GM18867 (cell line): ENCODE data around the gene PRRX1.

ENCODE experiments used
- ATAC-seq: cut with Tn5 transposase; IDR thresholded peaks from one replicate; pipeline ENCODE4 v1.9.1; 2021; ENCODE audit warnings: mild to moderate bottlenecking, moderate library complexity; ENCODE audit not compliant: unreplicated experiment

The PRRX1 gene

GRCh38 chr1:170663404-170664092 lies 383 bp upstream of the PRRX1 start:
- no peak for ATAC-seq

GRCh38 chr1:170664828-170665612 lies 1.1 kb downstream of the PRRX1 start:
- no peak for ATAC-seq

GRCh38 chr1:170665629-170666028 lies 1.7 kb downstream of the PRRX1 start:
- ATAC-seq = no peak

DNA sequence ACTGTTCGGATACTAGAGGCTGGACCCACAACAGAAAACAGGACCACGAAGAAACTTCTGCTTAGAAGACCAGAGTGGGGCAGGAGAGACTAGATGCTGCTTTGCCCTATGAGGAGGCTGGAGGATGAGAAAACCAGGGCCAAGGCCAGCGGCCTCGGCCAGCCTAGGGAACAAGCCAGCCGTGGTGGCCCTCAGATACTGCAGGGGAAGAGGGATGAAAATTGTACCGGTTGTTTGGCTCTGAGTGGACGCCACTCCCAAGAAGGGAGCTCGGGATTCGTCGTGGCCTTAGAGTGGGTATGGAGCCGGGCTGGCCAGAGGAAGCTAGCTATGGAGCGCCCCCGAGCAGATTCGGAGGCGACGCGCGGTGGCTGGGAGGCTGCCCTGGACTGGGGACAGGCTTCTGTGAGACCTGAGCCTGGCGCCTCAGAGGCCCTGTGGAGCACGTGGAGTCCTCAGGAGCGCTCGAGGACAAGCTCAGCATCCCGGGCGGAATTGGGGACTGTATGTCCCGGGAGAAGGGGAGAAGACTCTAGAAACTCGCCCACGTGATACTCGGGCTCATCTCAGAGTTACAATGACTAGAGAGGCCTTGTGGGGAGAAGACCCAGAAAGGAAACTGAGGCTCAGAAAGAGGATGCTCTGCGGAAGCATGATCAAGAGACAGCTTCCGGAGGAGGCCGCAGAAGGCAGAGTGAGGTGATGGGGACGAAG lies 2.8 kb downstream of the PRRX1 start:
- no peak for ATAC-seq

DNA sequence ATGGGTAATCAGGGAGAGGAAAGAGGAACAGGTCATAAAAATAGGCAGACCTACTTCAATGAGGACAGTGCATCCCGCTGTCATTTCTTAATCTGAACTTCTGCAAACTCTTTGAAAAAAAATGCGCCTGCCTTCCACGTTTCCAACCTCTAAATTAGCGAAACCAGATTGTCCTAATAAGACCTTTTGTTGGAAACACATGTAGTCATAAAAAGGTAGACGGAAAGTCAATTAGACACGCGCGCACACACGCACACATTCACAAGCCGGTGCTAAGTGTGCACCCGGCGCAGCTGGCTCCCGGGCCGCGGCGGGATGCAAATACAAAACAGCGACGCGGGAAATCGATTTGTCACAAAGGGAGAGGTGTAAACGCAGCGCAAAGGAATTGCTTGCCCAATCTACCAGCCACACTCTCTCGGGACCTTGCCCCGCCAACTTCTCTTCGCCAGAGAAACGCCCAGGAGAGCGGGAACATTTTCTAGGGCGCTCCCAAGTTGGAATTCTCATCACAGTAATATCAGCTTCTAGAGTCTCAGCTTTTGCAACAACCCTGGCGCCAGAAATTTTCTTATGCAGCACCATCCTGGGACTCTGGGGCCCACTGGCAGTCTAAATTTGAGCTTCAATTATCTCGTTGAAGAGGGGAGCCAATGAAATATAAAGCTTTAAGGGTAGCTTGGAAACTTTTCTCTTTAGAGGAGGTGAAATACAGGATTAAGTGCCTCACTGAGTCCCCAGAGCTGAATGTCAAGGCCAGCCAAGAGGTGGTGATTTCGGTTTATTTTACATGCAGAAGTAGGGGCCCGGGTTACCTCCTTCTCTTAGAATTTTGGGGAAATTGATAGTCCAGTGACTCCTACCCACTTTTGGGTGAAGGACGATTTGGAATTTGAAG lies 4.5 kb downstream of the PRRX1 start:
- ATAC-seq = no peak

DNA sequence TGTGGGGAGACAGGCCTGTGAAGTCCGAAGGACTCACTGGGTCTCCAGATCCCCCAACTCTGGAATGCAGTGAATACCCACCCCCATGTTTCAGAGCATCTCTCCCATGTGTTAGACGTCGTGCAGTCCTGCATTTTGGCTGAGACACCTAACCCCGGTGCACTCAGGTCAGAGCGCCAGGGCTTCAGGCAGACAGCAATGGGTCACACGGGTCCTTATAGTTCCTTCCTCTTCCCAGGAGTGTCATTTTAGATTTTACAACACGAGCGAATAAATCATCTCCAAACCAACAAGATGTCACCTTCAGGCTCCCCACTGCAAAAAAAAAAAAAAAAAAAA lies 5.1 kb downstream of the PRRX1 start:
- no peak for ATAC-seq

GRCh38 chr1:170669586-170670530 lies 5.9 kb downstream of the PRRX1 start:
- ATAC-seq = no peak

DNA sequence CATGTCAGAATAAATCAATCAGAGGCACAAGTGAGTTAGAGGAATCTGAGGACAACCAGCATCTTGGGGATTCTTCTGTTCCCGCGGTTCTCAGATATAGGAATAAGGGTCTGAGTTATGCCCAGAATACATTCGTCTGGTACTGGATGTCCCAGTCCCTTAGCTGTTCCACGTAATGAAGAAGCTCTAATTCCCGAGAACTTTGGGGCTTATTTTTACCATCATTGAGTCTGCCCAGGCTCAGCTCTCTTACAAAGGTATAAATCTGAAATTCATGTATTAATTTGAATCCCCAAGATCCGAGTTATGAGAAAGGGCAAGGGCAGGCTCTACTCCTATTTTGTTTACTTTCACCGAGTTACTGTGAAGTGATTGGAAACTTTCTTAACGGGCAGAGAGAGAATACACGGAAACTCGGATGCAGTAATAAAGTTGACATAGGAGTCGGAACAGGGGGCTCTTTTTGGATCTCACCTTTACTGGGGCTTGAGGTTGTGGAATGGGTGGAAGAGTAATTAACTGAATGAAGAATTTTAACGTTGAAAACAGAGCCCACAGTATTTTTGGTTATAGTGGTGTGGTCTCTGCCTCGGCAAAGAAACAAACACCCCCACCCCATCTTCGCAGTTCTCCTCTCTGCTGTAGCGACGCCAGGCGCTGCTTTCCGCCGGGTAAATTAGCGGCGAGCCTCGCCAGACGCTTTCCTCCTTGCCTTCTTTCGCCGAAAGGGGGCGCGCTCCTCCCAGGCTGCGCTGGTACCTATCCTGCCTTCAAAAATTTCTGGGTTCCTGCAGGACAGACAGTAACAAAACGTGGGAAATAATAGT lies 7.1 kb downstream of the PRRX1 start:
- no peak for ATAC-seq

DNA sequence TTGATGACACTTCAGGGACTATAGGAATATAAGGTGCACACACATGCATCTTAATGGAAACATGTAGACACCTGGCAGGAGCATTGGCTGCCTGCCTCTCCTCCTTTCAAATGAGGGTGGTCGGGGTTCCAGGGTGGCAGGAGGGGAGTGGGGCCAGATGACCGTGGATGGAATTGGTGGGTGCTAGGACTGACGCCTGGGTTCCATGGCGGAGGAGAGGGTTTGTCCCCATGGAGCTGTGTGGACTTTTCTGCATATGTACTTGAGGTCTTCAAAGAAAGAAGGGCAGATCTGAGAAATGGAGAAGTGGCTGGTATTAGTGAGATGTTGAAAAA lies 7.7 kb downstream of the PRRX1 start:
- no peak for ATAC-seq

GRCh38 chr1:170672316-170672715 lies 8.4 kb downstream of the PRRX1 start:
- no peak for ATAC-seq

GRCh38 chr1:170674239-170674638 lies 10.3 kb downstream of the PRRX1 start:
- no peak for ATAC-seq

DNA sequence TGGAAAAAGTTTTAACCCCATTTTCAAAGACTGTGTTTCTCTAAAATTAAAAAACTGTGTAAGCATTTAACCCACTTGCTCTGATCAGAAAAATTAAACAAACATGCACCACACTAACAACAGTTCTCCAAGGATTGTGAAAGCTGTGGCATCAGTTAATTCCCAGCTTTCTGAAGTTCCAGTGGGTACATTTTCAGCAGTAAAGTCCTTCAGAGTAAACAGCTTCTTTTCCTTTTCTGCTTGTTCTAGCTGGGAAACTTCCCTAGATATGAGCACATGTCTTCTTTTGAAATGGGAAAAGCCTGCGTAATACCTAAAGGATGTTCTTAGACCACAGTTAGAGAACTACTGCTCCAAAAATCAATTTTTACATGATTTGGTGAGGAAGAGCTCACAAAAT lies 11.1 kb downstream of the PRRX1 start:
- no peak for ATAC-seq

DNA sequence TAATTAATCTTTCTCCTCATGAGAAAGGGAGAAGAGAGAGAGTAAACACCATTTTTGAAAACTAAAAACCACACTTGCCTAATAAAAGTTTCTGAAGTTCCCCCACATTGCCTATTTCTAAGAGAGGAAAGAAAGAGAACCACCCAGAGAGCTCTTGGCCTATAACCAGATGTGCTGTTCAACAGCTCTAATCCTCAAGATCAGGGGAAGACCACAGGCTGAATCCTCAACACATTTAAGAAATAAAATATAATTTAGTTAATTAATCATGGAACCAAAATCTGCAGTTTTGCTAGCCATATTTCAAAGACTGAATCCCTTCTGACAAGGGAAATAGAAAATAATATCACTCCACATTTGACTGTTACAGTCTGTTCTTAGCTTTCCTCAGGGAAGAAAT lies 11.9 kb downstream of the PRRX1 start:
- no peak for ATAC-seq

DNA sequence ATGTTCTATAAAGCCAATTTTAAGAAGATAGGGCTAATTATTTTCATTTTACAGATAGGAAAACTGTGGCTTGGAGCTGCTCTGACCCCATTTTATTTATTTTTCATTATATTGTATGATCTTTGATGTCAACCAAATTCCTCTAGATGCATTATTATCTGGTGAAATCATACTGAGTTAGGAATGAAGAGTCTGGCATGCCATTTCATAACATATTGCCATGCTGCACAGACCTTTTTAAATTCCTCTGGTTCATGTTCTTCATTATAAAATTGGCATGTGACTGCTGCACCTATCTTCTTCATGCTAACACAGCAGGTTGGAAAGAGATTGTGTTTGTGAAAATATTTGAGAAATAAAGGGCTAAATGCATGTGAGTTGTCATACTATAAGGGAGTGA lies 12.7 kb downstream of the PRRX1 start:
- ATAC-seq = no peak

GRCh38 chr1:170678027-170678600 lies 14.2 kb downstream of the PRRX1 start:
- ATAC-seq = no peak

GRCh38 chr1:170680428-170680827 lies 16.5 kb downstream of the PRRX1 start:
- no peak for ATAC-seq

DNA sequence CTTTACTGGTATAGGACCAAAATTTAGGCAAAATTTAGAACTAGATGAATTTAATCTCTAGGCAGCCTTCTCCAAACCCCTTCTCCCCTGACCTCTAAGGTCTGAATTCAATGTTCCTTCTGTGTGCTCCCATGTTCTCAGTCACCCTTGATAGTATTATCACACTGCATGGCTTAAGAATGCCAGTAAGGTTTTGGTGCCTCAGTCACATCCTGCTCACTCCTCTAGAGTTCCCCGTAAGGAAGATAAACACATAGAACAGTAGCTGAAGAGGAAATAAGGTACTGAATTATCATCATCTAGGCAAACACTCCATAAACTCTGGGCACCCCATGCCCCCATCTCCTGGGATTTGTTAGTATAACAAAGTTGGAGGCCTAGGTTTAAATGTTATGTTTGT lies 18.2 kb downstream of the PRRX1 start:
- no peak for ATAC-seq

GRCh38 chr1:170682809-170683208 lies 18.9 kb downstream of the PRRX1 start:
- ATAC-seq = no peak

DNA sequence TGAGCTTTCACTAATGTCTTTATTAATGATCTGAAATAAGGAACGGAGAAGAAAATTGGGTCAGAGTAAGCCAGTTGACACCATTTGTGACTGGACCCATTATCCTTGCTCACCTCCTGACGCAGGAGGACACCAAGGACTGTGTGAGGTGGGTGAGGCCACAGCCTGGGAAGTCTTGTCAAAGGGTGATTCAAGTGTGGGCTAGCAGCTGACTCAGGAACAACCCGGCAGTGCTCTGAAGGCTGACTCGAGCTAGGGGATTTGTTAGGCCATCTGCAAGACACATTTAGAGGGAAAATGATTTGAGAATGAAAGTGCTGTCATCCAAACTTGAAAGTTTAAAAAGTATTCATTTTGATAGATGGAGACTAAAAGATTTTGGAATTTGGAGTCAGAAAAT lies 21.2 kb downstream of the PRRX1 start:
- no peak for ATAC-seq
